ENCODE measurements around the gene NT5E.

- no peak for TF ChIP-seq EZH2phosphoT487 (IDR thresholded peaks at IDR 0.05; ENCODE audit: borderline replicate concordance, low read depth, low read length)
- TF ChIP-seq, protein P1, sequence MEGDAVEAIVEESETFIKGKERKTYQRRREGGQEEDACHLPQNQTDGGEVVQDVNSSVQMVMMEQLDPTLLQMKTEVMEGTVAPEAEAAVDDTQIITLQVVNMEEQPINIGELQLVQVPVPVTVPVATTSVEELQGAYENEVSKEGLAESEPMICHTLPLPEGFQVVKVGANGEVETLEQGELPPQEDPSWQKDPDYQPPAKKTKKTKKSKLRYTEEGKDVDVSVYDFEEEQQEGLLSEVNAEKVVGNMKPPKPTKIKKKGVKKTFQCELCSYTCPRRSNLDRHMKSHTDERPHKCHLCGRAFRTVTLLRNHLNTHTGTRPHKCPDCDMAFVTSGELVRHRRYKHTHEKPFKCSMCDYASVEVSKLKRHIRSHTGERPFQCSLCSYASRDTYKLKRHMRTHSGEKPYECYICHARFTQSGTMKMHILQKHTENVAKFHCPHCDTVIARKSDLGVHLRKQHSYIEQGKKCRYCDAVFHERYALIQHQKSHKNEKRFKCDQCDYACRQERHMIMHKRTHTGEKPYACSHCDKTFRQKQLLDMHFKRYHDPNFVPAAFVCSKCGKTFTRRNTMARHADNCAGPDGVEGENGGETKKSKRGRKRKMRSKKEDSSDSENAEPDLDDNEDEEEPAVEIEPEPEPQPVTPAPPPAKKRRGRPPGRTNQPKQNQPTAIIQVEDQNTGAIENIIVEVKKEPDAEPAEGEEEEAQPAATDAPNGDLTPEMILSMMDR (conservative IDR thresholded peaks at IDR 0.05; ENCODE audit: low read length): no peak
Measured at GRCh38 chr6:85459224-85459901, 9.5 kb downstream of the NT5E start.
